ENCODE results near the gene NSMCE3.

DNA sequence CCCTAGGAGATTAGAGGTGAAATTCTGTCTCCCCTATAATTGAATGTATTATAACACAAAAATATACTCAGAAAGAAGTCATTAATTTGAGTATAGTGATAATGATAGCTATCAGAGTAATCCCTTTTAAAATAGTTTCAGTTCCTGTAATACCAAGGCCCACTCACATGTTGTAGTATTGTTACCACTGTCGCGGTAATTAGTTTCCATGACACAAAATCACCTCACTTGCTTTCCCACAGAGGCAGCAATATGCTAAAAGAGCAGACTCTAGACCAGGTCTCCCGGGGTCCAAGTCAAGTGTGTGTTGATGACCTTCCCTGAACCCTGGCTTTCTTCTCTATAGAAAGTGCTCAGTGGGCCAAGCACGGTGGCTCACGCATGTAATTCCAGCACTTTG lies 39.5 kb upstream of the NSMCE3 start:
- TF ChIP-seq EZH2 (IDR thresholded peaks at IDR 0.05) (no peak), POLR2AphosphoS5 (IDR thresholded peaks at IDR 0.05; ENCODE audit: borderline replicate concordance, low read depth, low read length) (no peak), FOXP2 (optimal IDR thresholded peaks at IDR 0.05; ENCODE audit: control extremely low read depth, extremely low read length, insufficient read depth) (no peak)

Data from SK-N-MC (cell line).